ENCODE data around the gene TXLNG.
"Not testable (repeated sequence)": the region's sequence is repeated elsewhere in the genome, so short reads cannot be mapped to it uniquely, and the experiment has no call there.

Gene TXLNG

DNA sequence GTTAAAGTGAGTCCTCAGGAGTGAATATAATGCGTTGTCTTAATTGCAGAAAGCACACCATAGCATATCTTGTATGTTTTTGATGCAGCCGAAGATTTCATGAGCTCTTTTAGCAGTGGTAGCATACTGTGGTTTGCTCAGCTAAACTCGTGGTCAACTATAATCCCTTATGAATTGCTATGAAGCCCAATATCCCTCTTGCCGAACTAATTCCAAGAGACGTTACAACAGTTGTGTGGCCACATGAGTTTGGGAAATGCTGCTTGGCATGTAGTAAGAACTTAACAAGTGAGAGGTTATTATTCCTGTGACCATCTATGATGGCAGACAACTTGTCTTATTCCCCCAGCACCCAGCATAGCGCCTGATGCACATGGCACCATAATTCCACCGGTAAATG is 36.1 kb upstream of the TXLNG start:
- Histone ChIP-seq H3K27me3 (ENCODE audit: low read depth, low read length) (no peaks in the 10 kb centered on the region), H3K27ac (ENCODE audit: low read length) (no peak overlapping the region), H3K36me3 (replicated peaks; ENCODE audit: low read depth, low read length) (peaks cover 12% of the 10 kb centered on the region), H3K9me3 (ENCODE audit: insufficient read depth, low read length) (no peaks in the 10 kb centered on the region), H3K4me1 (ENCODE audit: low read length) (no peaks in the 10 kb centered on the region), H3K9ac (ENCODE audit: low read length) (no peak overlapping the region), H3K4me2 (ENCODE audit: low read length) (no peak overlapping the region), H3K4me3 (ENCODE audit: low read length) (no peak overlapping the region), H2AFZ (ENCODE audit: low read depth, low read length) (no peak overlapping the region), H4K20me1 (ENCODE audit: insufficient read depth, low read length) (no peaks in the 10 kb centered on the region), H3K79me2 (ENCODE audit: low read length) (no peaks in the 10 kb centered on the region)
- TF ChIP-seq CTCF (IDR thresholded peaks at IDR 0.05; ENCODE audit: low read depth, low read length) (no peak), EZH2phosphoT487 (IDR thresholded peaks at IDR 0.05; ENCODE audit: low read depth) (no peak)

GRCh38 chrX:16754019-16754418 is 32.2 kb upstream of the TXLNG start:
- no peak overlapping the region for H3K9ac ChIP-seq (ENCODE audit: low read length)
- no peaks in the 10 kb centered on the region for H3K27me3 ChIP-seq (ENCODE audit: low read depth, low read length)
- no peak overlapping the region for H2AFZ ChIP-seq (ENCODE audit: low read depth, low read length)
- H3K36me3 ChIP-seq (replicated peaks; ENCODE audit: low read depth, low read length) = peaks cover 7% of the 10 kb centered on the region
- no peaks in the 10 kb centered on the region for H3K79me2 ChIP-seq (ENCODE audit: low read length)
- no peak overlapping the region for H3K4me3 ChIP-seq (ENCODE audit: low read length)
- H3K27ac ChIP-seq (ENCODE audit: low read length) = no peak overlapping the region
- no peak overlapping the region for H3K4me2 ChIP-seq (ENCODE audit: low read length)
- H3K4me1 ChIP-seq (ENCODE audit: low read length) = no peaks in the 10 kb centered on the region
- H3K9me3 ChIP-seq (ENCODE audit: insufficient read depth, low read length) = no peaks in the 10 kb centered on the region
- H4K20me1 ChIP-seq (ENCODE audit: insufficient read depth, low read length) = no peaks in the 10 kb centered on the region
- TF ChIP-seq CTCF (IDR thresholded peaks at IDR 0.05; ENCODE audit: low read depth, low read length) (no peak), EZH2phosphoT487 (IDR thresholded peaks at IDR 0.05; ENCODE audit: low read depth) (no peak)

DNA sequence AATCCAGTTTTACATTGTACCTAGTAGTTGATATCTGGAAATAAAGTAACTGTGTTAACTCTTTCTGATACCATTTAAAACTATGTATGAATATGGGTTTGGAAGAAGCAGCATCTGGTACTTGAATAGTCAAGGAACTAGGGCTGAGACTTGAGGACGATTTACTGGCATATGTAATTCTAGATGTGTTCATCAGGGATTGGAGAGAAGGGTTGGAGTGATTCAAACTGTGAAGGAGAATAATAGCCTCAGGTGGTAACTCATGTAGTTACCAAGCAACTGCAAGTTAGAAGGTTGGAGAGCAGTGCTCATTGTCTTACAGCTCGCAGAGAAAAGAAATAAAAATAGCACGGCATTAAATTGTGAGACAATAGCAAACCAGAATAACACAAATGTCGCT is 29.5 kb upstream of the TXLNG start:
- no peak overlapping the region for H3K27ac ChIP-seq (ENCODE audit: low read length)
- H2AFZ ChIP-seq (ENCODE audit: low read depth, low read length) = no peak overlapping the region
- no peak overlapping the region for H3K9ac ChIP-seq (ENCODE audit: low read length)
- H3K4me1 ChIP-seq (ENCODE audit: low read length) = no peaks in the 10 kb centered on the region
- H3K79me2 ChIP-seq (ENCODE audit: low read length) = no peaks in the 10 kb centered on the region
- H3K27me3 ChIP-seq (ENCODE audit: low read depth, low read length) = no peaks in the 10 kb centered on the region
- no peaks in the 10 kb centered on the region for H3K9me3 ChIP-seq (ENCODE audit: insufficient read depth, low read length)
- no peak overlapping the region for H3K4me3 ChIP-seq (ENCODE audit: low read length)
- H4K20me1 ChIP-seq (ENCODE audit: insufficient read depth, low read length) = no peaks in the 10 kb centered on the region
- peaks cover 6% of the 10 kb centered on the region for H3K36me3 ChIP-seq (replicated peaks; ENCODE audit: low read depth, low read length)
- H3K4me2 ChIP-seq (ENCODE audit: low read length) = no peak overlapping the region
- TF ChIP-seq CTCF (IDR thresholded peaks at IDR 0.05; ENCODE audit: low read depth, low read length) (no peak), EZH2phosphoT487 (IDR thresholded peaks at IDR 0.05; ENCODE audit: low read depth) (no peak)

- not testable (repeated sequence) for H2AFZ ChIP-seq (ENCODE audit: low read depth, low read length); H3K27ac ChIP-seq (ENCODE audit: low read length); H3K9ac ChIP-seq (ENCODE audit: low read length); H3K4me2 ChIP-seq (ENCODE audit: low read length); H3K27me3 ChIP-seq (ENCODE audit: low read depth, low read length); H3K79me2 ChIP-seq (ENCODE audit: low read length); H3K9me3 ChIP-seq (ENCODE audit: insufficient read depth, low read length); H4K20me1 ChIP-seq (ENCODE audit: insufficient read depth, low read length); H3K4me3 ChIP-seq (ENCODE audit: low read length); H3K36me3 ChIP-seq (replicated peaks; ENCODE audit: low read depth, low read length); H3K4me1 ChIP-seq (ENCODE audit: low read length)
Measured at GRCh38 chrX:16761500-16761899, 24.8 kb upstream of the TXLNG start.

DNA sequence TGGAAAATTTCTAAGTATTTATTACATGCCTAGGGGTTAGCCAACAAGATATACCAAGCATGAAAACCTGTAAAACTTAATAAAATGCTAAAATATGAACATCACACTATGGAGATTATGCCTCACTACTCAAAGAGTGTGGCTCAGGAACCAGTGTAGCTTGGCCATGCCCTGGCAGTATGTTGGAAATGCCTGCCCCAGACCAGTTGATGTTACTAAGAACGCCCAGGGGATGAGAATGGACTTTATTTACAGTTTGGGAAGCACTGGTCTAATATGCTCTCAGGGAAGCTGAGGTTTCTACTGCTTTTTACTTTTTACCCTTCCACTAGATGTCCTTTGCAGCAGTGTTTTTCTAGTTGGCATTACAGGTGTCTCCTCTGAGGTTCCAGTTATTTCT is 23.7 kb upstream of the TXLNG start:
- Histone ChIP-seq H3K4me2 (ENCODE audit: low read length) (no peak overlapping the region), H3K4me3 (ENCODE audit: low read length) (no peak overlapping the region), H3K79me2 (ENCODE audit: low read length) (no peaks in the 10 kb centered on the region), H2AFZ (ENCODE audit: low read depth, low read length) (no peak overlapping the region), H3K9me3 (ENCODE audit: insufficient read depth, low read length) (no peaks in the 10 kb centered on the region), H3K36me3 (replicated peaks; ENCODE audit: low read depth, low read length) (peaks cover 6% of the 10 kb centered on the region), H3K4me1 (ENCODE audit: low read length) (no peaks in the 10 kb centered on the region), H3K27ac (ENCODE audit: low read length) (no peak overlapping the region), H3K9ac (ENCODE audit: low read length) (no peak overlapping the region), H4K20me1 (ENCODE audit: insufficient read depth, low read length) (no peaks in the 10 kb centered on the region), H3K27me3 (ENCODE audit: low read depth, low read length) (no peaks in the 10 kb centered on the region)
- TF ChIP-seq CTCF (IDR thresholded peaks at IDR 0.05; ENCODE audit: low read depth, low read length) (no peak), EZH2phosphoT487 (IDR thresholded peaks at IDR 0.05; ENCODE audit: low read depth) (no peak)
